Trophoblast cell (in vitro differentiated cells and primary cell): ENCODE results near the gene PRUNE2.

Experiments
- DNase-seq, 2 donors: peaks; one replicate each; pipeline ENCODE4 v3.0.0-alpha.2; 2016
- H2AFZ ChIP-seq: 2 replicates; pipeline ENCODE4 v1.6.1; 2013; ENCODE audit warnings: low read length, moderate library complexity, mild to moderate bottlenecking; ENCODE audit not compliant: insufficient read depth, poor library complexity
- H2AK5ac ChIP-seq: 2 replicates; pipeline ENCODE4 v1.6.1; 2013; ENCODE audit warnings: mild to moderate bottlenecking, low read length
- H2BK120ac ChIP-seq: 2 replicates; pipeline ENCODE4 v1.6.1; 2013; ENCODE audit warnings: low read length, mild to moderate bottlenecking, moderate library complexity; ENCODE audit not compliant: insufficient read depth, poor library complexity
- H2BK12ac ChIP-seq: 2 replicates; pipeline ENCODE4 v1.6.1; 2013; ENCODE audit warnings: mild to moderate bottlenecking, low read length, moderate library complexity
- H2BK5ac ChIP-seq: 2 replicates; pipeline ENCODE4 v1.6.1; 2013; ENCODE audit warnings: low read length, low read depth, moderate library complexity, mild to moderate bottlenecking; ENCODE audit not compliant: poor library complexity
- H3K14ac ChIP-seq: 2 replicates; pipeline ENCODE4 v1.6.1; 2013; ENCODE audit warnings: mild to moderate bottlenecking, low read length
- H3K18ac ChIP-seq: 2 replicates; pipeline ENCODE4 v1.6.1; 2013; ENCODE audit warnings: mild to moderate bottlenecking, low read length
- H3K23ac ChIP-seq: 2 replicates; pipeline ENCODE4 v1.6.1; 2013; ENCODE audit warnings: low read length
- H3K27ac ChIP-seq: 2 replicates; pipeline ENCODE4 v1.5.1; 2013; ENCODE audit warnings: low read depth, mild to moderate bottlenecking, inconsistent platforms, low read length, moderate library complexity
- H3K27me3 ChIP-seq: 2 replicates; pipeline ENCODE4 v1.6.1; 2013; ENCODE audit warnings: inconsistent platforms, mild to moderate bottlenecking, low read length, moderate library complexity; ENCODE audit not compliant: insufficient read depth
- H3K36me3 ChIP-seq, 2 experiments: 1 replicate in 1 of 2; 2 replicates in 1 of 2; pipeline ENCODE4 v1.6.1; 2013; ENCODE audit warnings: low read length in 2 of 2, mild to moderate bottlenecking in 2 of 2, moderate library complexity in 1 of 2; ENCODE audit not compliant: insufficient read depth in 2 of 2, control insufficient read depth in 1 of 2
- H3K4ac ChIP-seq: 2 replicates; pipeline ENCODE4 v1.6.1; 2013; ENCODE audit warnings: low read depth, mild to moderate bottlenecking, low read length, moderate library complexity
- H3K4me1 ChIP-seq, 2 experiments: 1 replicate in 1 of 2; 2 replicates in 1 of 2; pipeline ENCODE4 v1.6.1; 2013; ENCODE audit warnings: low read length in 2 of 2, mild to moderate bottlenecking in 2 of 2, moderate library complexity in 1 of 2; ENCODE audit not compliant: insufficient read depth in 2 of 2, control insufficient read depth in 1 of 2
- H3K4me2 ChIP-seq: 2 replicates; pipeline ENCODE4 v1.6.1; 2013; ENCODE audit warnings: inconsistent platforms, mild to moderate bottlenecking, low read length, moderate library complexity
- H3K4me3 ChIP-seq: 2 replicates; pipeline ENCODE4 v1.5.1; 2013; ENCODE audit warnings: mild to moderate bottlenecking, low read depth, low read length, inconsistent platforms
- H3K79me1 ChIP-seq: one replicate; pipeline ENCODE4 v1.6.1; 2013; ENCODE audit warnings: low read length
- H3K79me2 ChIP-seq: 2 replicates; pipeline ENCODE4 v1.6.1; 2013; ENCODE audit warnings: low read length, mild to moderate bottlenecking; ENCODE audit not compliant: control insufficient read depth, insufficient read depth, poor library complexity
- H3K9ac ChIP-seq: 2 replicates; pipeline ENCODE4 v1.6.1; 2013; ENCODE audit warnings: mild to moderate bottlenecking, low read length
- H3K9me3 ChIP-seq: 2 replicates; pipeline ENCODE4 v1.6.1; 2013; ENCODE audit warnings: low read depth, mild to moderate bottlenecking, control low read depth, inconsistent platforms, low read length; ENCODE audit not compliant: insufficient read depth
- H4K12ac ChIP-seq: 2 replicates; pipeline ENCODE4 v1.6.1; 2013; ENCODE audit warnings: low read depth, mild to moderate bottlenecking, low read length, moderate library complexity
- H4K8ac ChIP-seq: 2 replicates; pipeline ENCODE4 v1.6.1; 2013; ENCODE audit warnings: low read depth, mild to moderate bottlenecking, low read length, moderate library complexity
- H4K91ac ChIP-seq: one replicate; pipeline ENCODE4 v1.6.1; 2013; ENCODE audit warnings: low read depth, mild to moderate bottlenecking, low read length, moderate library complexity
- WGBS: extraction: QIAGEN DNeasy Blood & Tissue Kit; methylation state at CpG from one replicate; pipeline ENCODE4 v1.1.7; 2013; ENCODE audit warnings: missing lambda C conversion rate; ENCODE audit not compliant: insufficient read length, insufficient coverage; ENCODE audit errors: extremely low coverage; 5-methylcytosine and 5-hydroxymethylcytosine counted together

PRUNE2 gene

GRCh38 chr9:76655121-76655541 is 250.8 kb downstream of the PRUNE2 start:
- Histone ChIP-seq H3K4me1 (peaks cover 2 to 3% of the 10 kb centered on the region in 2 experiments), H3K79me1 (no peaks in the 10 kb centered on the region), H3K9ac (no peak overlapping the region), H3K4me2 (no peak overlapping the region), H4K8ac (no peak overlapping the region), H3K14ac (no peak overlapping the region), H2BK120ac (no peak overlapping the region), H3K27ac (no peak overlapping the region), H3K4ac (no peak overlapping the region), H3K9me3 (no peaks in the 10 kb centered on the region), H3K23ac (no peak overlapping the region), H3K27me3 (no peaks in the 10 kb centered on the region), H3K79me2 (peaks cover 1% of the 10 kb centered on the region), H4K12ac (no peak overlapping the region), H3K36me3 (no peaks in the 10 kb centered on the region), H2BK5ac (no peak overlapping the region), H2AK5ac (no peak overlapping the region), H3K18ac (no peak overlapping the region), H3K4me3 (no peak overlapping the region), H2AFZ (no peak overlapping the region), H2BK12ac (no peak overlapping the region), H4K91ac (no peak overlapping the region)
- no peak for DNase-seq
- no CpG with 5 or more reads among the region's 6 CpGs for WGBS

GRCh38 chr9:76654575-76654974 is 251.3 kb downstream of the PRUNE2 start:
- Histone ChIP-seq H4K91ac (no peak overlapping the region), H3K9ac (no peak overlapping the region), H2BK120ac (no peak overlapping the region), H3K36me3 (no peaks in the 10 kb centered on the region), H2BK12ac (no peak overlapping the region), H3K4me1 (peaks cover 2 to 3% of the 10 kb centered on the region in 2 experiments), H3K14ac (no peak overlapping the region), H3K79me2 (peaks cover 1% of the 10 kb centered on the region), H3K9me3 (no peaks in the 10 kb centered on the region), H3K23ac (no peak overlapping the region), H2AK5ac (no peak overlapping the region), H3K4me3 (no peak overlapping the region), H3K27me3 (no peaks in the 10 kb centered on the region), H3K27ac (no peak overlapping the region), H3K4me2 (no peak overlapping the region), H4K8ac (no peak overlapping the region), H3K18ac (no peak overlapping the region), H2BK5ac (no peak overlapping the region), H4K12ac (no peak overlapping the region), H3K4ac (no peak overlapping the region), H2AFZ (no peak overlapping the region), H3K79me1 (no peaks in the 10 kb centered on the region)
- DNase-seq: peak in 1 of 2 donors; percentile 84
- no CpG with 5 or more reads among the region's 1 CpG for WGBS

- Histone ChIP-seq H3K9ac (no peak overlapping the region), H3K4me2 (no peak overlapping the region), H3K18ac (no peak overlapping the region), H4K8ac (no peak overlapping the region), H3K27me3 (no peaks in the 10 kb centered on the region), H3K27ac (no peak overlapping the region), H3K23ac (no peak overlapping the region), H4K12ac (no peak overlapping the region), H3K4ac (no peak overlapping the region), H2BK120ac (no peak overlapping the region), H4K91ac (no peak overlapping the region), H3K9me3 (no peaks in the 10 kb centered on the region), H2AFZ (no peak overlapping the region), H3K14ac (no peak overlapping the region), H2AK5ac (no peak overlapping the region), H3K79me1 (no peaks in the 10 kb centered on the region), H2BK12ac (no peak overlapping the region), H2BK5ac (no peak overlapping the region), H3K4me3 (no peak overlapping the region), H3K36me3 (no peaks in the 10 kb centered on the region), H3K4me1 (peaks cover 2 to 3% of the 10 kb centered on the region in 2 experiments), H3K79me2 (peaks cover 1% of the 10 kb centered on the region)
- no CpG with 5 or more reads among the region's 1 CpG for WGBS
- DNase-seq: peak in 1 of 2 donors; percentile 56
Measured at GRCh38 chr9:76654051-76654461, 251.9 kb downstream of the PRUNE2 start.

GRCh38 chr9:76652894-76653293 is 253.0 kb downstream of the PRUNE2 start:
- no peak overlapping the region for H2BK12ac ChIP-seq

More at GRCh38 chr9:76652894-76653293, 253.0 kb downstream of the PRUNE2 start:
- H3K79me1 ChIP-seq: no peaks in the 10 kb centered on the region
- no peak overlapping the region for H2BK120ac ChIP-seq
- H4K91ac ChIP-seq: no peak overlapping the region
- no peak for DNase-seq
- H3K27ac ChIP-seq: no peak overlapping the region
- H2AFZ ChIP-seq: no peak overlapping the region
- no peak overlapping the region for H4K8ac ChIP-seq
- no peak overlapping the region for H4K12ac ChIP-seq
- H3K79me2 ChIP-seq: peaks cover 1% of the 10 kb centered on the region
- no peaks in the 10 kb centered on the region for H3K27me3 ChIP-seq
- H3K36me3 ChIP-seq: no peaks in the 10 kb centered on the region
- no peak overlapping the region for H3K23ac ChIP-seq
- no peaks in the 10 kb centered on the region for H3K9me3 ChIP-seq
- H3K18ac ChIP-seq: no peak overlapping the region
- H2BK5ac ChIP-seq: no peak overlapping the region
- no peak overlapping the region for H3K4me2 ChIP-seq
- H2AK5ac ChIP-seq: no peak overlapping the region
- H3K4me3 ChIP-seq: no peak overlapping the region
- H3K4me1 ChIP-seq: peaks cover 2 to 3% of the 10 kb centered on the region in 2 experiments
- H3K9ac ChIP-seq: no peak overlapping the region
- H3K4ac ChIP-seq: no peak overlapping the region
- no CpG with 5 or more reads among the region's 2 CpGs for whole genome bisulfite sequencing
- H3K14ac ChIP-seq: no peak overlapping the region
